ENCODE results near the gene TRHDE. TPM values are rescaled to one million over a fixed set of nuclear protein-coding genes. Genes with fewer than 3 reads are reported as not detected.

Gene TRHDE
- total and polyA plus RNA-seq, 2 of the 13 experiments (the other 11 are each of a cell fraction or from before 2014, with no cell fraction given), result not detected

DNA sequence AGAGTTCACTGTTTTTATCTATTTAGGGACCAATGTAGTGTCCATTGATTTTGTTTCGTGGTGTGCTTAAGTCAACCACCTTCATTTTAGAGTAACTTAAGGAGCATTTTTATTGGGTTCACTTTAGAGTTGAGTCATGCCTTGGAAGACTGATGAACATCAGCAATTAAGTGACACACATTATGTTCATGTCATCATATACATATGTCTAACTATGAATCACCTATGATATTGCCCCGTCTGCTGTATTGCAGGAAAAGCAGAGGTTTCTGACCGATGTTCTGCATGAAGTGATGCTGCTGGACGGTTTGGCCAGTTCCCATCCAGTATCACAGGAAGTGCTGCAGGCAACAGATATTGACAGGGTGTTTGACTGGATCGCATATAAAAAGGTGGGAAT lies 227.1 kb downstream of the TRHDE start (continued):
- TF ChIP-seq, protein P1, sequence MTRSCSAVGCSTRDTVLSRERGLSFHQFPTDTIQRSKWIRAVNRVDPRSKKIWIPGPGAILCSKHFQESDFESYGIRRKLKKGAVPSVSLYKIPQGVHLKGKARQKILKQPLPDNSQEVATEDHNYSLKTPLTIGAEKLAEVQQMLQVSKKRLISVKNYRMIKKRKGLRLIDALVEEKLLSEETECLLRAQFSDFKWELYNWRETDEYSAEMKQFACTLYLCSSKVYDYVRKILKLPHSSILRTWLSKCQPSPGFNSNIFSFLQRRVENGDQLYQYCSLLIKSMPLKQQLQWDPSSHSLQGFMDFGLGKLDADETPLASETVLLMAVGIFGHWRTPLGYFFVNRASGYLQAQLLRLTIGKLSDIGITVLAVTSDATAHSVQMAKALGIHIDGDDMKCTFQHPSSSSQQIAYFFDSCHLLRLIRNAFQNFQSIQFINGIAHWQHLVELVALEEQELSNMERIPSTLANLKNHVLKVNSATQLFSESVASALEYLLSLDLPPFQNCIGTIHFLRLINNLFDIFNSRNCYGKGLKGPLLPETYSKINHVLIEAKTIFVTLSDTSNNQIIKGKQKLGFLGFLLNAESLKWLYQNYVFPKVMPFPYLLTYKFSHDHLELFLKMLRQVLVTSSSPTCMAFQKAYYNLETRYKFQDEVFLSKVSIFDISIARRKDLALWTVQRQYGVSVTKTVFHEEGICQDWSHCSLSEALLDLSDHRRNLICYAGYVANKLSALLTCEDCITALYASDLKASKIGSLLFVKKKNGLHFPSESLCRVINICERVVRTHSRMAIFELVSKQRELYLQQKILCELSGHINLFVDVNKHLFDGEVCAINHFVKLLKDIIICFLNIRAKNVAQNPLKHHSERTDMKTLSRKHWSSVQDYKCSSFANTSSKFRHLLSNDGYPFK (CRISPR knock-in tag; IDR thresholded peaks at IDR 0.05; ENCODE audit: borderline replicate concordance), result no peak
- TF ChIP-seq ZBTB3 (CRISPR knock-in tag; IDR thresholded peaks at IDR 0.05; ENCODE audit: borderline replicate concordance, low read depth) (no peak), MIER3 (CRISPR knock-in tag; IDR thresholded peaks at IDR 0.05; ENCODE audit: borderline replicate concordance) (no peak), ZNF317 (CRISPR knock-in tag; IDR thresholded peaks at IDR 0.05) (no peak)
- TF ChIP-seq, protein P2, sequence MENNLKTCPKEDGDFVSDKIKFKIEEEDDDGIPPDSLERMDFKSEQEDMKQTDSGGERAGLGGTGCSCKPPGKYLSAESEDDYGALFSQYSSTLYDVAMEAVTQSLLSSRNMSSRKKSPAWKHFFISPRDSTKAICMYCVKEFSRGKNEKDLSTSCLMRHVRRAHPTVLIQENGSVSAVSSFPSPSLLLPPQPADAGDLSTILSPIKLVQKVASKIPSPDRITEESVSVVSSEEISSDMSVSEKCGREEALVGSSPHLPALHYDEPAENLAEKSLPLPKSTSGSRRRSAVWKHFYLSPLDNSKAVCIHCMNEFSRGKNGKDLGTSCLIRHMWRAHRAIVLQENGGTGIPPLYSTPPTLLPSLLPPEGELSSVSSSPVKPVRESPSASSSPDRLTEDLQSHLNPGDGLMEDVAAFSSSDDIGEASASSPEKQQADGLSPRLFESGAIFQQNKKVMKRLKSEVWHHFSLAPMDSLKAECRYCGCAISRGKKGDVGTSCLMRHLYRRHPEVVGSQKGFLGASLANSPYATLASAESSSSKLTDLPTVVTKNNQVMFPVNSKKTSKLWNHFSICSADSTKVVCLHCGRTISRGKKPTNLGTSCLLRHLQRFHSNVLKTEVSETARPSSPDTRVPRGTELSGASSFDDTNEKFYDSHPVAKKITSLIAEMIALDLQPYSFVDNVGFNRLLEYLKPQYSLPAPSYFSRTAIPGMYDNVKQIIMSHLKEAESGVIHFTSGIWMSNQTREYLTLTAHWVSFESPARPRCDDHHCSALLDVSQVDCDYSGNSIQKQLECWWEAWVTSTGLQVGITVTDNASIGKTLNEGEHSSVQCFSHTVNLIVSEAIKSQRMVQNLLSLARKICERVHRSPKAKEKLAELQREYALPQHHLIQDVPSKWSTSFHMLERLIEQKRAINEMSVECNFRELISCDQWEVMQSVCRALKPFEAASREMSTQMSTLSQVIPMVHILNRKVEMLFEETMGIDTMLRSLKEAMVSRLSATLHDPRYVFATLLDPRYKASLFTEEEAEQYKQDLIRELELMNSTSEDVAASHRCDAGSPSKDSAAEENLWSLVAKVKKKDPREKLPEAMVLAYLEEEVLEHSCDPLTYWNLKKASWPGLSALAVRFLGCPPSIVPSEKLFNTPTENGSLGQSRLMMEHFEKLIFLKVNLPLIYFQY (CRISPR knock-in tag; IDR thresholded peaks at IDR 0.05; ENCODE audit: borderline replicate concordance), result no peak

DNA sequence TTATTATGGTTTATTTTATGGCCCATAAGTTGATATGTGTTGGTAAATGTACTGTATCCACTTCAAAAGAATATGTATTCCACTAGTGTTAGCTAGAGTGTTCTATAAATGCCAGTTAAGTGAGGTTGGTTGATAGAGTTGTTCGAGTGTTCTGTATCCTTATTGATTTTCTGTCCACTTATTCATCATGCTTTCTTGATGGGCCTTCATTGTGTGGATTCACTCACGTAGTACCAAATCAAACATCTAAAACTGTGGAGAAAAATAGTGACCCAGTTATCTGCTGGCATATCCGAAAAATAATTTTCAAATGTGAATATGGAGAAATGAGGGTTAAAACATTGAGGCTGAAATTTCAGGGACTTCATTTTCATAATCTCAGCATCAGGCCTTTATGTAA lies 230.4 kb downstream of the TRHDE start:
- no peak overlapping the region for H2AFZ ChIP-seq (ENCODE audit: low read length)
- H3K36me3 ChIP-seq (replicated peaks in 1 of 2; ENCODE audit: control insufficient read depth in 1 of 2, insufficient read depth in 2 of 2, low read length in 2 of 2), result no peaks in the 10 kb centered on the region
- no peaks in the 10 kb centered on the region for H3K79me2 ChIP-seq (ENCODE audit: insufficient read depth, low read length)
- intact Hi-C loops (cut with micrococcal nuclease; ENCODE audit: unreplicated experiment) (no loop called here), in situ Hi-C loops (cut with HindIII; ENCODE audit: extremely low pct_ligation_motif_present, low pct_unique_long_range_greater_than_20kb) (no loop called here)
- POLR2A ChIA-PET, result no interaction called here
- H3K27ac ChIP-seq (ENCODE audit: extremely low read length, insufficient read depth, low read length), result no peak overlapping the region
- no peaks in the 10 kb centered on the region for H3K27me3 ChIP-seq (ENCODE audit: control insufficient read depth in 1 of 2, insufficient read depth in 2 of 2, low read length in 2 of 2)
- no peak overlapping the region for H3K9ac ChIP-seq (ENCODE audit: insufficient read depth, low read depth, low read length)
- CTCF ChIA-PET (ENCODE audit: low intra/inter-chr PET ratio, low total read pairs), result no interaction called here
- H3K9me3 ChIP-seq (ENCODE audit: low read length), result no peaks in the 10 kb centered on the region
- WGBS (ENCODE audit: low lambda C conversion rate), result 2% methylated on average over 3 of the region's 3 CpGs
- FAIRE-seq, result no peak
- TF ChIP-seq ZNF10 (CRISPR knock-in tag; IDR thresholded peaks at IDR 0.05; ENCODE audit: borderline replicate concordance, low read depth) (no peak), ZFP82 (CRISPR knock-in tag; IDR thresholded peaks at IDR 0.05; ENCODE audit: borderline replicate concordance) (no peak), MED8 (CRISPR knock-in tag; IDR thresholded peaks at IDR 0.05; ENCODE audit: insufficient replicate concordance) (no peak), TCF7L2 (IDR thresholded peaks at IDR 0.05; ENCODE audit: low read depth, low read length) (no peak), ZNF558 (CRISPR knock-in tag; IDR thresholded peaks at IDR 0.05; ENCODE audit: borderline replicate concordance) (no peak)
- TF ChIP-seq, protein P3, sequence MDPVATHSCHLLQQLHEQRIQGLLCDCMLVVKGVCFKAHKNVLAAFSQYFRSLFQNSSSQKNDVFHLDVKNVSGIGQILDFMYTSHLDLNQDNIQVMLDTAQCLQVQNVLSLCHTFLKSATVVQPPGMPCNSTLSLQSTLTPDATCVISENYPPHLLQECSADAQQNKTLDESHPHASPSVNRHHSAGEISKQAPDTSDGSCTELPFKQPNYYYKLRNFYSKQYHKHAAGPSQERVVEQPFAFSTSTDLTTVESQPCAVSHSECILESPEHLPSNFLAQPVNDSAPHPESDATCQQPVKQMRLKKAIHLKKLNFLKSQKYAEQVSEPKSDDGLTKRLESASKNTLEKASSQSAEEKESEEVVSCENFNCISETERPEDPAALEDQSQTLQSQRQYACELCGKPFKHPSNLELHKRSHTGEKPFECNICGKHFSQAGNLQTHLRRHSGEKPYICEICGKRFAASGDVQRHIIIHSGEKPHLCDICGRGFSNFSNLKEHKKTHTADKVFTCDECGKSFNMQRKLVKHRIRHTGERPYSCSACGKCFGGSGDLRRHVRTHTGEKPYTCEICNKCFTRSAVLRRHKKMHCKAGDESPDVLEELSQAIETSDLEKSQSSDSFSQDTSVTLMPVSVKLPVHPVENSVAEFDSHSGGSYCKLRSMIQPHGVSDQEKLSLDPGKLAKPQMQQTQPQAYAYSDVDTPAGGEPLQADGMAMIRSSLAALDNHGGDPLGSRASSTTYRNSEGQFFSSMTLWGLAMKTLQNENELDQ (CRISPR knock-in tag; IDR thresholded peaks at IDR 0.05; ENCODE audit: borderline replicate concordance), result no peak
- TF ChIP-seq, protein P4, sequence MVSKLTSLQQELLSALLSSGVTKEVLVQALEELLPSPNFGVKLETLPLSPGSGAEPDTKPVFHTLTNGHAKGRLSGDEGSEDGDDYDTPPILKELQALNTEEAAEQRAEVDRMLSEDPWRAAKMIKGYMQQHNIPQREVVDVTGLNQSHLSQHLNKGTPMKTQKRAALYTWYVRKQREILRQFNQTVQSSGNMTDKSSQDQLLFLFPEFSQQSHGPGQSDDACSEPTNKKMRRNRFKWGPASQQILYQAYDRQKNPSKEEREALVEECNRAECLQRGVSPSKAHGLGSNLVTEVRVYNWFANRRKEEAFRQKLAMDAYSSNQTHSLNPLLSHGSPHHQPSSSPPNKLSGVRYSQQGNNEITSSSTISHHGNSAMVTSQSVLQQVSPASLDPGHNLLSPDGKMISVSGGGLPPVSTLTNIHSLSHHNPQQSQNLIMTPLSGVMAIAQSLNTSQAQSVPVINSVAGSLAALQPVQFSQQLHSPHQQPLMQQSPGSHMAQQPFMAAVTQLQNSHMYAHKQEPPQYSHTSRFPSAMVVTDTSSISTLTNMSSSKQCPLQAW (CRISPR knock-in tag; IDR thresholded peaks at IDR 0.05), result no peak
- no peak overlapping the region for H3K4me3 ChIP-seq (replicated peaks in 1 of 3; ENCODE audit: insufficient read depth in 1 of 3, low read depth in 2 of 3, low read length in 3 of 3)
- DNase-seq (ENCODE audit: low spot score), result no peak
- no peak overlapping the region for H3K4me2 ChIP-seq (ENCODE audit: low read depth, low read length)
- H4K20me1 ChIP-seq (ENCODE audit: insufficient read depth, low read length), result no peaks in the 10 kb centered on the region
- BruUV-seq (replicated peaks), result no TSS peak
- no peaks in the 10 kb centered on the region for H3K4me1 ChIP-seq (ENCODE audit: insufficient read depth, low read length)
- no peak for ATAC-seq
